Prostate gland (tissue), 2 donors: ENCODE data around the gene LY86. TPM values are rescaled to one million over a fixed set of nuclear protein-coding genes. Genes with fewer than 3 reads are reported as not detected.

Experiments used
- DNase-seq: peaks from one replicate; pipeline ENCODE4 v3.0.0-alpha.2; 2019; ENCODE audit warnings: low spot score
- H3K27ac ChIP-seq, 2 donors: fragments of 200-600 bp; sonication (generic); 2 replicates each; pipeline ENCODE4 v1.5.1; 2017 to 2019
- H3K27me3 ChIP-seq: fragments of 200-600 bp; sonication (generic); replicated peaks from 2 replicates; pipeline ENCODE4 v1.5.1; 2019; ENCODE audit not compliant: insufficient read depth
- H3K36me3 ChIP-seq, 2 donors: fragments of 200-600 bp; sonication (generic); 1 replicate in 1 of 2; 2 replicates in 1 of 2; pipeline versions ENCODE4 v1.5.1 to v1.8.1; 2017 to 2019
- H3K4me1 ChIP-seq: fragments of 200-600 bp; sonication (generic); replicated peaks from 2 replicates; pipeline ENCODE4 v1.5.1; 2019
- H3K4me3 ChIP-seq, 2 donors: fragments of 200-600 bp; sonication (generic); 2 replicates each; pipeline ENCODE4 v1.5.1; 2017 to 2019
- H3K9me3 ChIP-seq: fragments of 200-600 bp; sonication (generic); 2 replicates; pipeline ENCODE4 v1.5.1; 2017
- POLR2A ChIP-seq: fragments of 450-650 bp; IDR thresholded peaks from one replicate; pipeline ENCODE4 v1.6.1; 2016; ENCODE audit warnings: antibody characterized with exemption, mild to moderate bottlenecking
- POLR2AphosphoS5 ChIP-seq: sonication (generic); formaldehyde crosslinking; IDR thresholded peaks from one replicate; pipeline ENCODE4 v1.6.1; 2017; ENCODE audit warnings: antibody characterized with exemption
- WGBS: methylation state at CpG from one replicate; pipeline ENCODE4 v1.1.5; 2018; 5-methylcytosine and 5-hydroxymethylcytosine counted together
- intact Hi-C: fragments of 100-400 bp; cut with DNase I; formaldehyde crosslinking; loops from one replicate; pipeline ENCODE4 v1.14.2; 2022
- total RNA-seq, 2 donors: library from RNA; depleted of rRNA; stranded (reverse); fragments of >200 nt; gene quantifications; one replicate each; pipeline ENCODE4 v1.1.0, GENCODE V29; 2016
- TF ChIP-seq, protein P1 (sequence below), 4 experiments: fragments of 200-600 bp in 2 of 4; fragments of 450-650 bp in 2 of 4; sonication (generic) in 2 of 4; IDR thresholded peaks; 1 replicate in 3 of 4; 2 replicates in 1 of 4; pipeline ENCODE4 v1.5.1; 2016 to 2019; ENCODE audit warnings: antibody characterized with exemption in 4 of 4, mild to moderate bottlenecking in 2 of 4, moderate library complexity in 2 of 4

The LY86 gene
- total RNA-seq, 2 donors from 2014 or later, result 1.5 to 7.0 TPM

DNA sequence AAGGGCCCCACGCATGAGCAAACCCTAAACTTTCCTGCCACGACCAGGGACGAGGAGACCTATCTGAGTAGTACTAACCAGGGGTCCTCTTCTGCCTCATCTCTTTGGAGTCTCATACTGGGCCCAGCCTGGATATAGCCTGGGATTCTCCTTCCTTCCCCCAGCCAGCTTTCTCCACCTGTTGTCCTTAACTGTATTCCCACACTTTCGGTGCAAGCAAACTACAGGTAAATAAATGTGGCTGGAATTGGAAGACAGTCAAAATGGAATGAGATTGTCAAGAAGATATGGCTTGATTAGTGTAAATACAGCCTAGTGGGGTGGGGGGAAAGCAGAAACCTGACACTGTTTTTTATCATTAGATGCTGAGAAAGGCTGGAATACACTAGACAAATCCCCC, 23.5 kb upstream of the LY86 start:
- no peaks in the 10 kb centered on the region for H3K4me1 ChIP-seq
- DNase-seq, result no peak
- H3K9me3 ChIP-seq, result no peaks in the 10 kb centered on the region
- H3K36me3 ChIP-seq, result no peaks in the 10 kb centered on the region
- TF ChIP-seq POLR2A, result no peak
- TF ChIP-seq, protein P1, sequence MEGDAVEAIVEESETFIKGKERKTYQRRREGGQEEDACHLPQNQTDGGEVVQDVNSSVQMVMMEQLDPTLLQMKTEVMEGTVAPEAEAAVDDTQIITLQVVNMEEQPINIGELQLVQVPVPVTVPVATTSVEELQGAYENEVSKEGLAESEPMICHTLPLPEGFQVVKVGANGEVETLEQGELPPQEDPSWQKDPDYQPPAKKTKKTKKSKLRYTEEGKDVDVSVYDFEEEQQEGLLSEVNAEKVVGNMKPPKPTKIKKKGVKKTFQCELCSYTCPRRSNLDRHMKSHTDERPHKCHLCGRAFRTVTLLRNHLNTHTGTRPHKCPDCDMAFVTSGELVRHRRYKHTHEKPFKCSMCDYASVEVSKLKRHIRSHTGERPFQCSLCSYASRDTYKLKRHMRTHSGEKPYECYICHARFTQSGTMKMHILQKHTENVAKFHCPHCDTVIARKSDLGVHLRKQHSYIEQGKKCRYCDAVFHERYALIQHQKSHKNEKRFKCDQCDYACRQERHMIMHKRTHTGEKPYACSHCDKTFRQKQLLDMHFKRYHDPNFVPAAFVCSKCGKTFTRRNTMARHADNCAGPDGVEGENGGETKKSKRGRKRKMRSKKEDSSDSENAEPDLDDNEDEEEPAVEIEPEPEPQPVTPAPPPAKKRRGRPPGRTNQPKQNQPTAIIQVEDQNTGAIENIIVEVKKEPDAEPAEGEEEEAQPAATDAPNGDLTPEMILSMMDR (IDR thresholded peaks at IDR 0.05), result no peak
- TF ChIP-seq POLR2AphosphoS5, result no peak
- intact Hi-C loops, result no loop called here
- H3K27me3 ChIP-seq, result no peaks in the 10 kb centered on the region
- no peak overlapping the region for H3K4me3 ChIP-seq
- H3K27ac ChIP-seq, result no peak overlapping the region
- WGBS, result 58% methylated on average over 4 of the region's 4 CpGs

DNA sequence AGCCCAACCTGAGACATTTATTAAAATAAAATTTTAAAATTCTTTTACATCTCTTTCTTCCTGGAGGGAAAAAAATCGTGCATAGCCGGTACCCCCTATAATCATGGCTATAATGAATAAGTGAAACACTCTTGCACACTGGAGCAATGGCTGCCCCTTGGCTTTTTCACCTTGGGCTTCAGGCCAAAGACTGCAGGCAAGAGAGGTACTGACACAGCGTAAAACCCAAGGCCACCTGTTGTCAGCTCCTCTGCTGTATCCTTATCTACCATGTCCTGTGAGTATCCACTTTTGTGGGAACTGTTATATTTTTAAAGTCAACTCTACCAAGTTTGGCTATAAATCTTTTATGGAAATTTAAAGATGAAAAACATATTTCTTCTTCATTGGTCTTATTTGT, 23.0 kb upstream of the LY86 start:
- Histone ChIP-seq H3K9me3 (no peaks in the 10 kb centered on the region), H3K4me3 (no peak overlapping the region), H3K27ac (no peak overlapping the region), H3K27me3 (no peaks in the 10 kb centered on the region), H3K36me3 (no peaks in the 10 kb centered on the region), H3K4me1 (no peaks in the 10 kb centered on the region)
- no peak for DNase-seq
- 66% methylated on average over 3 of the region's 3 CpGs for WGBS
- intact Hi-C loops, result no loop called here
- TF ChIP-seq, protein P1 (IDR thresholded peaks at IDR 0.05), result no peak
- TF ChIP-seq POLR2AphosphoS5, result no peak
- TF ChIP-seq POLR2A, result no peak

DNA sequence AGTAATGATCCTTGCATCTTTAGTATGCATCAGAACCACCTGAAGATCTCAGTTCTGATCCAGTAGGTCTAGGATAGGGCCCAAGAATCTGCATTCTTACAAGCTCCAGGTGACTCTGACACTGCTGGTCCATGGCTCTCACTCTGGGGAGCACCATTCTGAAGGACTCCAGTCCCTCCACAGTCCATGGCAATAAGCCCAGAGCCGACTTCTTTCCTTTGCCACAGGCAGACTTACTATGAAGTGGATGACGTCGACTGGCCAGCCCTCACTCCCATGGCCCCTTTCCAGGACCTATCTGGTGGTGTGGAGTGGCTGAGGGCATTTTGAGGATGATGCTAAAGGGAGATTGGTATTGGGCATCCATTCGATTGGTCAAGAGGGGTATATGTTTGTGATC, 21.8 kb upstream of the LY86 start:
- H3K4me1 ChIP-seq, result no peaks in the 10 kb centered on the region
- TF ChIP-seq, protein P1 (IDR thresholded peaks at IDR 0.05), result no peak
- no peak for TF ChIP-seq POLR2AphosphoS5
- TF ChIP-seq POLR2A, result no peak
- H3K36me3 ChIP-seq, result no peaks in the 10 kb centered on the region
- no peak for DNase-seq
- no peak overlapping the region for H3K27ac ChIP-seq
- WGBS, result 92% methylated on average over 4 of the region's 4 CpGs
- no peaks in the 10 kb centered on the region for H3K27me3 ChIP-seq
- H3K9me3 ChIP-seq, result no peaks in the 10 kb centered on the region
- intact Hi-C loops, result no loop called here
- no peak overlapping the region for H3K4me3 ChIP-seq

DNA sequence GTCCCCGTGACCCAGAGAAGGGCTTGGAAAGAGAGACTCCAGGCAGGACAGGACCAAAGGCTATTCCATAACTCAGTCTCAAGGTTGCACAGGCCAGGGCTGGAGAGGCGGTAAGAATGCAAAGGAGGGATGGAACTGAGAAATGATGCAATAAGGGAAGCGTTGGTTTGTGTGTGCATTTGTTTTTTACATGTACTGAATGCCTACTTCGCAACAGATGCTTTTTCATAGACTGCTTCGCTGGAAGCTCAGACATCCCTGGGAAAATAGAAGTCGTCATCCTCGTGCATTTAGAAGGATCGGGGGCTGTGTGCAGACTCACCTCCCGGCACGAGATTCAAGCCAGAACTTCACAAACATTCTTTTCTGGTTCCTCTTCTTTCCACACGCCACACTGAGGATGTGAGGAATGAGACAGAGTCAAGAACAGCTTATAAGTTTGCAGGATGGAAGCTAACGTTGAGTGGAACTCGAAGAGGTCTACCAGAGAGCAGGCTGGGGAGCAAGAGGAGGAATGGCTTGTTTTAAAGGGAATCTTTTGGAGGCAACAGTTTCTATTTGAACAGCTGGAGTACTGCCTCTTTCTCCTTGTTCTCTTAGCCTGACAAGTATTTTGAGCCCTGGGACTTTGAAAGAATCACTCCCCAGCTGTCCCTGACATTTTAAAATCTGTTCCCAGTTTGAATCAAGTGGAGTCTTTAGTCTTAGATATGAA, 19.3 kb upstream of the LY86 start:
- TF ChIP-seq POLR2A, result no peak
- no peak for TF ChIP-seq POLR2AphosphoS5
- TF ChIP-seq, protein P1 (IDR thresholded peaks at IDR 0.05), result no peak
- DNase-seq, result no peak
- Histone ChIP-seq H3K27ac (no peak overlapping the region), H3K4me3 (no peak overlapping the region), H3K4me1 (no peaks in the 10 kb centered on the region), H3K27me3 (no peaks in the 10 kb centered on the region), H3K36me3 (no peaks in the 10 kb centered on the region), H3K9me3 (no peaks in the 10 kb centered on the region)
- WGBS, result 80% methylated on average over 13 of the region's 13 CpGs
- intact Hi-C loops, result no loop called here

DNA sequence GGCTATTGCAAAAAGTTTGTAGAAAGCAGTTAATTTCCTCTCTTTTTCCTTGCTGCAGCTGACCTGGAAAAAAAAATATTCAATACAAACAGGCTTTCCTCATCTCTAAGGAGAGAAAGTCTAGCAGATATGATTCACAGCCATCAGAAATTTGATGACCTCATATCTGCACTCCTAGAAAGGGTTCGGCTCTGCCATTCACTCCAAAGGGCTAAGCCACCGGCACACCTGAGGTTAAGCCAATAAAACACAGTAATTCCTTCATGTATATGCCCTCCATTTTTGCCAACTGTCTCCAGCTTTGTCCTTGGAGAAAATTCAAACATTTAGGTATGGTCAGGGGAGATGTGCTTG, 18.7 kb upstream of the LY86 start:
- no peaks in the 10 kb centered on the region for H3K27me3 ChIP-seq
- no peak overlapping the region for H3K27ac ChIP-seq
- WGBS, result 74% methylated on average over 2 of the region's 2 CpGs
- H3K9me3 ChIP-seq, result no peaks in the 10 kb centered on the region
- H3K4me3 ChIP-seq, result no peak overlapping the region
- H3K4me1 ChIP-seq, result no peaks in the 10 kb centered on the region
- TF ChIP-seq, protein P1 (IDR thresholded peaks at IDR 0.05), result no peak
- TF ChIP-seq POLR2A, result no peak
- TF ChIP-seq POLR2AphosphoS5, result no peak
- intact Hi-C loops, result no loop called here
- DNase-seq, result no peak
- no peaks in the 10 kb centered on the region for H3K36me3 ChIP-seq
